B cell (primary cell): ENCODE data around the gene FOXJ1.

Source experiments
- EZH2 ChIP-seq: IDR thresholded peaks from 2 replicates; pipeline ENCODE4 v1.6.1; 2012; ENCODE audit warnings: borderline replicate concordance, low read depth, mild to moderate bottlenecking, moderate library complexity, low read length; ENCODE audit not compliant: insufficient read depth, poor library complexity, severe bottlenecking
- TF ChIP-seq, protein P1 (sequence below): fragments of 200-600 bp; IDR thresholded peaks from one replicate; pipeline ENCODE4 v1.8.0; 2022; ENCODE audit warnings: antibody characterized with exemption, mild to moderate bottlenecking

- TF ChIP-seq, protein P1, sequence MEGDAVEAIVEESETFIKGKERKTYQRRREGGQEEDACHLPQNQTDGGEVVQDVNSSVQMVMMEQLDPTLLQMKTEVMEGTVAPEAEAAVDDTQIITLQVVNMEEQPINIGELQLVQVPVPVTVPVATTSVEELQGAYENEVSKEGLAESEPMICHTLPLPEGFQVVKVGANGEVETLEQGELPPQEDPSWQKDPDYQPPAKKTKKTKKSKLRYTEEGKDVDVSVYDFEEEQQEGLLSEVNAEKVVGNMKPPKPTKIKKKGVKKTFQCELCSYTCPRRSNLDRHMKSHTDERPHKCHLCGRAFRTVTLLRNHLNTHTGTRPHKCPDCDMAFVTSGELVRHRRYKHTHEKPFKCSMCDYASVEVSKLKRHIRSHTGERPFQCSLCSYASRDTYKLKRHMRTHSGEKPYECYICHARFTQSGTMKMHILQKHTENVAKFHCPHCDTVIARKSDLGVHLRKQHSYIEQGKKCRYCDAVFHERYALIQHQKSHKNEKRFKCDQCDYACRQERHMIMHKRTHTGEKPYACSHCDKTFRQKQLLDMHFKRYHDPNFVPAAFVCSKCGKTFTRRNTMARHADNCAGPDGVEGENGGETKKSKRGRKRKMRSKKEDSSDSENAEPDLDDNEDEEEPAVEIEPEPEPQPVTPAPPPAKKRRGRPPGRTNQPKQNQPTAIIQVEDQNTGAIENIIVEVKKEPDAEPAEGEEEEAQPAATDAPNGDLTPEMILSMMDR = no peak
- no peak for TF ChIP-seq EZH2
Observed at GRCh38 chr17:76163919-76164318, 22.9 kb upstream of the FOXJ1 start.
